PFSK-1 (cell line): Measurements from ENCODE around the gene TBC1D16.

Experiments
- FOXP2 ChIP-seq: optimal IDR thresholded peaks from 2 replicates; pipeline ENCODE3; 2011; ENCODE audit warnings: borderline replicate concordance, control low read depth, inconsistent platforms; ENCODE audit not compliant: insufficient read depth; ENCODE audit errors: extremely low read length, extremely low read depth
- POLR2AphosphoS5 ChIP-seq: IDR thresholded peaks from 2 replicates; pipeline ENCODE4 v1.6.1; 2012; ENCODE audit warnings: low read depth, mild to moderate bottlenecking, control low read depth, low read length, moderate library complexity
- SIN3A ChIP-seq: IDR thresholded peaks from 2 replicates; pipeline ENCODE4 v1.6.1; 2012; ENCODE audit warnings: mild to moderate bottlenecking, low read length, moderate library complexity, borderline replicate concordance; ENCODE audit not compliant: insufficient read depth
- TAF1 ChIP-seq: IDR thresholded peaks from 2 replicates; pipeline ENCODE4 v1.6.1; 2012; ENCODE audit warnings: low read length, control low read depth, borderline replicate concordance; ENCODE audit not compliant: insufficient read depth
- TF ChIP-seq, protein P1 (sequence below), 2 experiments: IDR thresholded peaks; 2 replicates each; pipeline versions ENCODE4 v1.6.1 to v1.8.0; 2011 to 2012; ENCODE audit warnings: low read depth in 2 of 2, low read length in 2 of 2, control low read depth in 1 of 2, inconsistent platforms in 1 of 2, mild to moderate bottlenecking in 1 of 2, moderate library complexity in 1 of 2; ENCODE audit not compliant: insufficient read depth in 1 of 2

Gene TBC1D16

DNA sequence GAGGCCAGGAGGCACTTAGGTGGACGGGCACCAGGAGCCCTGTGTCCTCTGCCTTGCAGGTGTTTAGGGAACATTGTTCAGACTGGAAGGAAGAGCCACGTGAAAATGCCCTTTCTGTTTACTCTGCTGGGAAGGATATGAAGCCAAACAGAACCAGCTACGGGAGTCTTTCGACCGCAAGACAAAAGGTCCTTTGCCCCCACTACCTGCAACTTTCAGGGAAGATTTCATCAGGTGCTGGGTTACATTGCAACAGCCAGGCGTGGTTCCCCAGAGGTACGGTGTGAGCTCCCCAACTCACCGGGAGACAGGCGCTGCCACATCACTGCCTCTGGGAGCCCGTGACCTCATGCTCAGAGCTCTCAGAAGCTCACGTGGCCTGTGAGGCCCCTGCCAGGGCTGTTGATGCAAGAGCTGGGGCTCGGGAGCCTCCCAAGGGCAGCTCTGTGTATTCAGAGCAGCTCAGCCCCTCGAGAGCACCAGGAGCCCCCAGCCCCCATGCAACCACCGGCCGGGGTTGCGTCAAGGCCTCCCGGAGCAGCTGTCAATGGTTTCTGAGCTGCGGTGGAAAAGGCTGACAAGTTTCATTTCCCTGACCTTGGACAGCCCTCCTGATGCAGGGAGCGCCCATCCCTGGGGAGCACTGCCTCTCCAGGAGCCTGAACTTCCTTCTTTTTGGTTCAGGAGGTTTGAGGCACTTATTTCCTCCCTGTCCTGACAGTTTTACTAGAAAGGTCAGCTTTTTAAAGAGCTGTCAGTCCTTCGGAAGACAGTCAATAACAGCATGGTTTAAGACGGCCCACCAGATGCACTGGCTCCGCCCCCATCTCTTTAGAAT lies 42.1 kb downstream of the TBC1D16 start:
- TF ChIP-seq FOXP2 (peak; percentile 72), SIN3A (no peak)

DNA sequence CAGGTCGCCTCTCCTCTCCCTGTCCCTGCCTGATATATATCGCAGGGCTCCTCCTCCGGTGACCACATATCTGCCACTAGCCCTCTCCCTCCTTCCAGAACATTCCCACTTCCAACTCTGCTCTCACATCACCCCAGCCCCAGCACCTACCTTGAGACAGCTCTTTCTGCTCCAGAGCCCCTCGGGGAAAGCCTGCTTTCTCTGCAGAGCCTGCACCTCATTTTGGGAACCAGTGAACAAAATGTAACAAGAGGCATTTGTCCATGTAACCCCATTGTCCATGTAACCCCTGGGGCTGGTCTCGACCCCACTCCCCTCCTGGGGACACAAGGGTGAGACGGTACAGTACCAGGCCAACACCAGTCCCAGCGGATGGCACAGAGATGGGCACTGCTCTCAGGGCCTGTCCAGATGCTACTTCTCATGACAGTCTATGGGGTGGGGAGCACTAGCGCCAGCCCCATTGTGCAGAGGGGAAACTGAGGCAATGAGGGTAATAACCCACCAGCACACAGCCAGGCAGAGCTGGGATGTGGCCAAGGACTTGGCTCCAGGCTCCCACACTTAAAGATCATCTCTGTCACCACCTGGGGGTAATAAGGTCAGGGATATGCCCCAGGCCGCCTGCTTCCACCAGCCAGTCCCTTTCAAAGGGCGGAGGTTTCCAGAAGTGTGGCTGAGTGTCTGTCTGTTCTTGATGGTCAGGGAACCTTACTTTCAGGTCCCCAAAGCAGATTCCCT lies 42.9 kb downstream of the TBC1D16 start:
- TF ChIP-seq TAF1 = no peak
- no peak for TF ChIP-seq FOXP2
- no peak for TF ChIP-seq SIN3A
- no peak for TF ChIP-seq POLR2AphosphoS5
- TF ChIP-seq, protein P1, sequence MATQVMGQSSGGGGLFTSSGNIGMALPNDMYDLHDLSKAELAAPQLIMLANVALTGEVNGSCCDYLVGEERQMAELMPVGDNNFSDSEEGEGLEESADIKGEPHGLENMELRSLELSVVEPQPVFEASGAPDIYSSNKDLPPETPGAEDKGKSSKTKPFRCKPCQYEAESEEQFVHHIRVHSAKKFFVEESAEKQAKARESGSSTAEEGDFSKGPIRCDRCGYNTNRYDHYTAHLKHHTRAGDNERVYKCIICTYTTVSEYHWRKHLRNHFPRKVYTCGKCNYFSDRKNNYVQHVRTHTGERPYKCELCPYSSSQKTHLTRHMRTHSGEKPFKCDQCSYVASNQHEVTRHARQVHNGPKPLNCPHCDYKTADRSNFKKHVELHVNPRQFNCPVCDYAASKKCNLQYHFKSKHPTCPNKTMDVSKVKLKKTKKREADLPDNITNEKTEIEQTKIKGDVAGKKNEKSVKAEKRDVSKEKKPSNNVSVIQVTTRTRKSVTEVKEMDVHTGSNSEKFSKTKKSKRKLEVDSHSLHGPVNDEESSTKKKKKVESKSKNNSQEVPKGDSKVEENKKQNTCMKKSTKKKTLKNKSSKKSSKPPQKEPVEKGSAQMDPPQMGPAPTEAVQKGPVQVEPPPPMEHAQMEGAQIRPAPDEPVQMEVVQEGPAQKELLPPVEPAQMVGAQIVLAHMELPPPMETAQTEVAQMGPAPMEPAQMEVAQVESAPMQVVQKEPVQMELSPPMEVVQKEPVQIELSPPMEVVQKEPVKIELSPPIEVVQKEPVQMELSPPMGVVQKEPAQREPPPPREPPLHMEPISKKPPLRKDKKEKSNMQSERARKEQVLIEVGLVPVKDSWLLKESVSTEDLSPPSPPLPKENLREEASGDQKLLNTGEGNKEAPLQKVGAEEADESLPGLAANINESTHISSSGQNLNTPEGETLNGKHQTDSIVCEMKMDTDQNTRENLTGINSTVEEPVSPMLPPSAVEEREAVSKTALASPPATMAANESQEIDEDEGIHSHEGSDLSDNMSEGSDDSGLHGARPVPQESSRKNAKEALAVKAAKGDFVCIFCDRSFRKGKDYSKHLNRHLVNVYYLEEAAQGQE (IDR thresholded peaks at IDR 0.05; ENCODE audit: insufficient read depth in 1 of 2, low read depth in 2 of 2, low read length in 2 of 2) = no peak

DNA sequence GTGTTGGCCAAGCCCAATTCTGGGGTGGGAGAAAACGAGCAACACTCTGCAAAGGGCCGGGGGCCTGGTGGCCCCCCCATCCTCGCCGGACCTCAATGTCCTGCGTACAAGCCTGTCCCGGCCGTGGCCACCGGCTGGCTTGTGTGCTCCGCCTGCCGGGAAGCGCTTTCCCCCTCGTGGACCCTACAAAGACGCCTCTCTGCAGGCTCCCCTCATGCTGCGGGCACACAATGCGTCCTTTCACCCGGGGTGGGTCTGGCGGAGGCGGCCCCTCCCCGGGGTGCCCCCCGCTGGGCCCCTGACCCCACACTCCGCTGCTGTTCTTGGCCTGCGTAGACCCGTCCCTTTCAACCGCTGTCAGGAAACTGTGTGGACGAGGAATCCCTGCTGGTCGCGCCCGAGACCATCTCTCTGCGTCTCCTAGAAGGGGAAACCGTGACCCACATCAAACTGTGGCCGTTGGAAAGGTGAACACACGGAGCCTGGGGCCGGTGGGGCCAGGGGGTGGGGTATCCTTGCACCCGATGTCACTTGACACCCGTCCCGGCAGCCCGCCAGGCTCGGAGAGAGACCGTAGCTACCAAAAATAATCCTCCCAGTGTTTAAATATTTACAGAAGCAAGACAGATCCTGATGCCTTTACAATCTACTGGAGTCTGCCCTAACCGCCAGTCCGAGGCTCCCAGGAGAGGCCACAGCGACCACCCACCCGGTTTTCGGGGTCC lies 43.6 kb downstream of the TBC1D16 start:
- TF ChIP-seq TAF1 = no peak
- no peak for TF ChIP-seq SIN3A
- TF ChIP-seq FOXP2 = no peak
- no peak for TF ChIP-seq POLR2AphosphoS5
- TF ChIP-seq, protein P1 (IDR thresholded peaks at IDR 0.05; ENCODE audit: insufficient read depth in 1 of 2, low read depth in 2 of 2, low read length in 2 of 2) = no peak

DNA sequence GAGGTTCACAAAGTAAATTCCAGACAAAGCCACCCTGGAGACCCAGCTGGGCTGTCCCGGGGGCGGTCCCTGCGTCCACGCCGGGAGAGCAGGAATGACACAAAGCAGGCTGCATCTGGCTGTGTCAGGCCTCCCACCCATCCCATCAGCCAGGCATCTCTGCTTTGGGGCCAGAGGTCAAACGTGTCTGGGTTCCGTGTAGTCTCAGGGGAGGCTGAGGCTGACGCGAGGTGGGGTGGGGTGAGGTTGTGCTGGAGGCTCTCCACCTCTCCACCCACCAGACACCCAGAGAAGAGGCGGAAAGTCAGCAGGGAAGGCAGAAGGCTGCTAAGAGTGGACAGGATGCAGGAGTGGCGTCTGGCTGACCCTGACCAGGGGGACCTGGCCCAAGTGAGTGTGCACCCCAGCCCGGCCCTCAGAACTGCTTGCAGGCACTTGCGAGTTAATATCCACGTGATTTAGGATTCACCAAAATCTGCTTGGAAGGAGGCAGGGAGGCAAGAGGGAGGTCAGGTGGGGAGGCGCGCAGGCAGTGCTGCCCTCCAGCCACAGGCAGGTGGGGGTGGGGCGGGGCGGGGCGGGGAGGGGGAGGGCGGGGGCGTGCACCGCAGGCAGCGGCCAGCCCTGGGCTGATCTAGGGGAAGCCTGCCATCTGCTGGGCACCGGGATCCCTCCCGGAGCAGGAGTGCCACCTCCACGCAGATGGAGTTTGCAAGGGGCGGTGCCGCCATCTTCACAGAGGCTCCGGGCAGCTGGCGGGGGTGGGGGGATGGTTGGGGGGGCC lies 44.3 kb downstream of the TBC1D16 start:
- TF ChIP-seq FOXP2 (peak; percentile 71), TAF1 (no peak), SIN3A (no peak), POLR2AphosphoS5 (no peak)
- TF ChIP-seq, protein P1 (IDR thresholded peaks at IDR 0.05; ENCODE audit: insufficient read depth in 1 of 2, low read depth in 2 of 2, low read length in 2 of 2) = no peak
